Measurements from ENCODE around the gene MDFIC2.
A peak's percentile ranks its signal among the peaks of the same experiment; 100 is the strongest.
"Not testable (repeated sequence)": the region's sequence is repeated elsewhere in the genome, so short reads cannot be mapped to it uniquely, and the experiment has no call there.

Gene MDFIC2

DNA sequence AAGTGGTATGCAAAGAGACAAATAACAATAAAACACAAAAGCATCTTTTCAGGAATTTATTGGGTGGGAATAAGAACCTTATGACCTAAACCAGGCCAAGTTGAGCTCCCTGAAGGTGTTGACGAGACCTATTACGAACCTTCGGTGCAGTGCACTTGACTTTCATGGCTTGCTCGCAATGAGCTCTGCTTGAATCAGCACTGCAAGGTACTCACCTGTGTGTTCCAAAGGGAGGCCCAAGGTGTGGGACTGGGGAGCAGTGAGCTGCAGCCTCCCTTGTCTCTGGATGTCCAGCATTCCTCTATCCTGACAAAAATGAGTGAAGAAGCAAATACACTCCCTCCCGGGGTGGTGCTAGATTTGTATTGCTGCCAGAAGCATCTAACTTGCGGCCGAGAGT lies at the start of gene MDFIC2:
Gene MDFIC2, minus strand, starts transcription at position 303 of the 400 bp plus-strand sequence. CDS start 665 bp downstream, outside the sequence.
- DNase-seq (ENCODE audit: low read depth, low spot score): no peak

DNA sequence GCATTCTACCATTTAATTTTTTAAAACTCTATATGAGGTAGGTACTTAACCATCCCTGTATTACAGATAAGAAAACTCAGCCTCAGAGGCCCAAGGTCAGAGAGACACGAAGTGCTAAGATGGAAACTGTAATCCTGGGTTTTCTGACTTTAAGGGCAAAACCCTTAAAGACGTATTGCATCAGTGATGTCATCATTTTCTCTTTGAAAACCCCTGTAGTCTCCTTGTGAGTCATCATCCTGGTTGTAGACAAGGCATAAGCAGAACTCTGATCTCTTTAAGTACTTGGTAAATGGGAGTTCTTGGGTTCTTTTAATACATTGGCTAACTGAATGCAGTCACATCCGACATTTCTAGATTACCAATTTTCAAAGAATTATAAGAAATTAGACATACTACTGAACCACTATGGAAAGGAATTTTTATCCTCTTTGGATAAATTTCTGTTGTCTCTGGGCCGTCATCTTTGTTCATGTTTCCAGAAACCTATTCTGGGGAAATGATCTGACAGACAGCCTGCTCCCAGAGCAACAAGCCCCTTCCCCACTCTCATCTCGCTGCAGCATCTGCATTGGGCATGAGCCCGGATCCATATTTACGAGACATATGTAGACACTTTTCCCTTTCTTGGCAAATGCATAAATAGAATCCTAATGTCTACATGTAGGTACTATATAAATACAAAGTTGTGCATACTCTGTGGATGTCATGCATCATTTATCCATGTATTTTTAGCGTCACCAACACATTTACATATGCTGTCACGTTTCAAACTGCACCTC lies 48.7 kb upstream of the MDFIC2 start:
- peak; percentile 2 for DNase-seq (ENCODE audit: low read depth, low spot score)

DNA sequence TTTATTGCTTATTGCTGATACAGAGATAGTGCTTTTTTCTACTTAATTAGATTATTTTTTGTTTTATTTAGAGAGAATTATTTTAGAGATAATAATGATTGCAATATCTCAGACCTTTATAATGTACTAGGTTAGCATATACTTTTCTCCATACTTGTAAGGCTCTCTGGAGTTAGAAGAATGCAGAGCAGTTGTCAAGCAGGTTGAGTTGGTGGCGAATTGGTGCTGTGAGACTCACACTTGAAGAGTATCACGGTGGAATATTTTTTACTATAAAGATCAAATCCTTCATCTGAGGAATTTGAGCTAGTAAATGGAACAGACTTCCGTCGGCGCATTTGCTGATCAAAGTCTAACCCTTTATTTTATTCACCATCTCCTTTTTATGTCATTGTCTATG lies 47.3 kb upstream of the MDFIC2 start:
- DNase-seq (ENCODE audit: low read depth, low spot score): no peak

GRCh38 chr3:70358978-70359580 lies 46.6 kb upstream of the MDFIC2 start:
- DNase-seq (ENCODE audit: low read depth, low spot score): no peak

DNA sequence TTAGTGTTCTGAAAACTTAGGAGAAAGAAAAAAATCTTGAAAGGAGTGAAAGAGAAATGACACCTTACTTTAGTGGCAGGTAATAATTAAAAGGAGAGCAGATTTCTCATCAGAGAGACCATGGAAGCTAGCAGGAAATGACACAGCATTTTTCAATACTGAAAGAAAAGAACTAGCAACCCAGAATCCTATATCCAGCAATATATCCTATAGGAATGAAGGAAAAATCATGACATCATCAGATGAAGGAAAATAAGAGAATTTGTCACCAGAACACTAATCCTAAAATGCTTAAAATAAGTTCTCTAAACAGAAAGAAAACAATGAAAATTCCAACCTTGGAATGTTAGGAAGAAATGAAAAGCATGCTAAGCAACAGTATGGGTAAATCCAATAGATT lies 39.8 kb upstream of the MDFIC2 start:
- DNase-seq (ENCODE audit: low read depth, low spot score): no peak

- DNase-seq (ENCODE audit: low read depth, low spot score): no peak
These were observed 29.7 kb upstream of the MDFIC2 start for GRCh38 chr3:70342149-70342548.

DNA sequence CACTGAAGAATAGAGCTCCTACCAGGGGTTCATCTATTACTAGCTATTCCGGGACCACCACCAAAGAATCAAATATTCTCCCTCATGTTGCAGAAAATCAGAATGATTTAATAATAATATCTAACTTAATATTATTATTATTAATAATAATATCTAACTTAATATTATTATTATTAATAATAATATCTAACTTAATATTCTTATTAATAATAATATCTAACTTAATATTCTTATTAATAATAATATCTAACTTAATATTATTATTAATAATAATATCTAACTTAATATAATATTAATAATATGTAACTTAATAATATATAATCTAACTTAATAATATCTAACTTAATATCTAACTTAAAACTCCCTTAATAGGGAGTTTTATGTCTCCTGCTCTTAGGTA lies 24.4 kb upstream of the MDFIC2 start:
- DNase-seq (ENCODE audit: low read depth, low spot score): not testable (repeated sequence)

GRCh38 chr3:70333080-70333479 lies 20.6 kb upstream of the MDFIC2 start:
- no peak for DNase-seq (ENCODE audit: low read depth, low spot score)

DNA sequence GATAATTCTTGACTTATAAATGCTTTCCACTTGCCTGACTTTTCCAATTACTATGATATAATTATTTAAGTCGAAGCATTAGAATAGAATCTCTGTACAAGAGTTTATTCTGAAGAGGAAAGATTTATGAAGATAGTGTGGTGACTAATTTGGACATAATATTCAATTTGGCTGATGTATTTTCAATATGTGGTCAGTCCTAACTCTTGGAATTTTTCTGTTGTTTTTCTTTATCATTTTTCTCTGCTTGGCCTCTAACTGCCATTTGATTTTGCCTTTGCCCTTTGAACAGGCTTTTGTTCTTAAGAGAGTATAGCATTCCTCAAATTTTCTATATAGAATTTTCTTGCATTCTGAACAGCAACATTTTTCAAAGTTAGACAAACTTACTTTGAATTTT lies 2.6 kb upstream of the MDFIC2 start:
- no peak for DNase-seq (ENCODE audit: low read depth, low spot score)

- no peak for DNase-seq (ENCODE audit: low read depth, low spot score)
These were observed 1.6 kb downstream of the MDFIC2 start for GRCh38 chr3:70310809-70311208.

DNA sequence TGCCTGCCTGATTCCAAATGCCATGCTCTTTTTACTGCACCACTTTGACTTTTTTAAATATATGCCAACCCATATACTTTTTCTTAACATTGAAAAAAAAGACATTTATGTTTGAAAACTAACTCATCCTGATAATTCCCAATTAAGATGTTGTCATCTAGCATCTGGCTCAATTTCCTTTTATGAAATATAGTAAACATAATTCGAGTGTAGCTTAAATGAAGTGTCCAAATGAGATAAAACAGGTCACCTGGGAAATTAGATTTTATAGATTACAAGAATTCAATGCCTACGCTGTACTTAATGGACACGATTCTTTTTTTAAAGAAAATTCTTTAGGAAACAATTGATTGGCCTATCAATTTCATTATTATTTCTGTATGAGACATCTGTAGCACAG lies 2.8 kb downstream of the MDFIC2 start:
- DNase-seq (ENCODE audit: low read depth, low spot score): no peak

- DNase-seq (ENCODE audit: low read depth, low spot score): no peak
These were observed 3.7 kb downstream of the MDFIC2 start for GRCh38 chr3:70308760-70309159.

- no peak for DNase-seq (ENCODE audit: low read depth, low spot score)
These were observed 5.7 kb downstream of the MDFIC2 start for GRCh38 chr3:70306736-70307135.

GRCh38 chr3:70298385-70298784 lies 14.1 kb downstream of the MDFIC2 start:
- no peak for DNase-seq (ENCODE audit: low read depth, low spot score)

DNA sequence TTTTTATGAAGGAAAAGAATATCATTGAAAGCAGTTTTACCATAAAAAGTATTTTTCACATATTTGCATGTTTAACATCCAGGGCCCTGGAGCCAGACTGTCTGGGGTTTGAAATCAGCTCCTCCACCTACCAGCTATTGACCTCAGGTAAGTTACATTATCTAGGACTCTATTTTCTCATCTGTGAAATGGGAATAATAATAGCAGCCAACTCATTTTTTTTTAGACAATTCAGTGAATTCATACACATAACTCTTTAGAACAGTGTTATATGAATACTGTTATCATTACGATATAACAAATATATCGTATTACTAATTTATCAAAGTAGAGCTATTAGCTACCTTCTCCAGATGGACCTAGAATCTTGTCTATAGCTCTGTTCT lies 21.3 kb downstream of the MDFIC2 start:
- no peak for DNase-seq (ENCODE audit: low read depth, low spot score)

DNA sequence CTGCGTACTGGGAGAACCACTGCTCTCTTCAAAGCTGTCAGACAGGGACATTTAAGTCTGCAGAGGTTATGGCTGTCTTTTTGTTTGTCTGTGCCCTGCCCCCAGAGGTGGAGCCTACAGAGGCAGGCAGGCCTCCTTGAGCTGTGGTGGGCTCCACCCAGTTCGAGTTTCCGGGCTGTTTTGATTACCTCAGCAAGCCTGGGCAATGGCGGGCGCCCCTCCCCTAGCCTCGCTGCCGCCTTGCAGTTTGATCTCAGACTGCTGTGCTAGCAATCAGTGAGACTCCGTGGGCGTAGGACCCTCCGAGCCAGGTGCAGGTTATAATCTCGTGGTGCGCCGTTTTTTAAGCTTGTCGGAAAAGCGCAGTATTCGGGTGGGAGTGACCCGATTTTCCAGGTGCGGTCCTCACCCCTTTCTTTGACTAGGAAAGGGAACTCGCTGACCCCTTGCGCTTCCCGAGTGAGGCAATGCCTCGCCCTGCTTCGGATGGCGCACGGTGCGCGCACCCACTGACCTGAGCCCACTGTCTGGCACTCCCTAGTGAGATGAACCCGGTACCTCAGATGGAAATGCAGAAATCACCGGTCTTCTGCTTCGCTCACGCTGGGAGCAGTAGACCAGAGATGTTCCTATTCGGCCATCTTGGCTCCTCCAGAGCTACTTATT lies 21.9 kb downstream of the MDFIC2 start:
- DNase-seq (ENCODE audit: low read depth, low spot score): not testable (repeated sequence)

DNA sequence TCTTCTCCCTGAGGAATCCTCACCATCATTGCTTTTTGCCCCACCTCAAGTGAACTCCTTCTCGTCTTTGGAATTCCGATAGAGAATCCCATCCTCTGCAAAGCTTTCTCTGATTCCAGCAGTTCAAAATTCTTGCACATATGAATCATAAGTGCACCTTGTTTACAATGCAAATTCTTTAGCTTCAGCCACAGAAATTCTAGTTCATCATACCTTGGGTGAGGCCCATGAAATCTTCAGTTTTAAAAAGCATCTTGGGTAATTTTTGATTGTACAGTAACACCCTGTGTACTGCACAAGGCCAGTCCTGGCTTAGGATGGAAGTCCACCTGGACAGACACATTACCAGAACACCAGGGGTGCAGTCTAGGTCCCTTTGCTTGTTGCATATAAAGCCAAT lies 30.8 kb downstream of the MDFIC2 start:
- no peak for DNase-seq (ENCODE audit: low read depth, low spot score)

GRCh38 chr3:70277304-70277703 lies 35.1 kb downstream of the MDFIC2 start:
- DNase-seq (ENCODE audit: low read depth, low spot score): no peak

GRCh38 chr3:70276901-70277300 lies 35.5 kb downstream of the MDFIC2 start:
- no peak for DNase-seq (ENCODE audit: low read depth, low spot score)

DNA sequence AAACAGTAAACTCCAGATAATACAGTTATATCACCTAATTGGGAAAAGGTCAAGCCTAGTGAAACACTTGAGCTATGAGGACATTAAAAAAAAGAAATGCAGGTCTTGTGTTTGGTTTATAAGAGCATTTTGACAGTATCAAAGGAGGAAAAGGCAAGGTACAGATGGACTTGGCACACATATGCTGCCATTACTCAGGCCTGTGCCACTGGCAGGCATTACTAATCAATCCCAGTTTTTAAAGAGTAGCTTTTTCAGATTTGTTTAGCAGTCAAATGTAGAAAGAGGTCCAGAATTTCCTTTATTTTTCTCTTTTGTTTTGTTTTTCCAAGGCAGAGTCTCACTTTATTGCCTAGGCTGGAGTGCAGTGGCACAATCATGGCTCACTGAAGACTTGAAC lies 38.9 kb downstream of the MDFIC2 start:
- DNase-seq (ENCODE audit: low read depth, low spot score): no peak

GRCh38 chr3:70272798-70273197 lies 39.6 kb downstream of the MDFIC2 start:
- no peak for DNase-seq (ENCODE audit: low read depth, low spot score)

- no peak for DNase-seq (ENCODE audit: low read depth, low spot score)
These were observed 48.2 kb downstream of the MDFIC2 start for GRCh38 chr3:70264122-70264780.

Measured in brain pericyte (primary cell).